ENCODE results near the gene RPL9. TPM values are rescaled to one million over a fixed set of nuclear protein-coding genes. Genes with fewer than 3 reads are reported as not detected.
A peak's percentile ranks its signal among the peaks of the same experiment; 100 is the strongest.

RPL9 gene
- total and polyA plus RNA-seq, 8 donors = 634 to 2,388 (median 1,207) TPM

DNA sequence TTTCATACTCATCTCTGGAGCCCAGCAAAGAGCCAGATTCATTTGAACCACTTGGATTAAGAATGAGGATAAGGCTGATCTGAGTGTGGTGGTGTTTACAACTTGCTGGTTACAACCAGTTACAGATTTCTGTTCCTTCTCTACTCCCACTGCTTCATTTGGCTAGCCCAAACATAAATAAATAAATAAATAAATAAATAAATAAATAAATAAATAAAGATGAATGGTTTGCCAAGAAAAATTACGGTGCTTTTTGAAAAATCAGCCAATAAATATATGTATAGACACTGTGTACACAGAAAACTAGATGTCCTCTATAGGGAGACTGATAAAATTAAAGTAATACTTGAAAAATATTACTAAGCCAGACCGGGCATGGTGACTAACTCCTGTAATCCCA is 17.1 kb downstream of the RPL9 start:
- no peak overlapping the region for H3K27ac ChIP-seq
- H3K4me1 ChIP-seq = no peaks in the 10 kb centered on the region
- H3K9me3 ChIP-seq = no peaks in the 10 kb centered on the region
- DNase-seq = no peak
- intact Hi-C loops (cut with DNase I) = no loop called here
- no peak for TF ChIP-seq CTCF (IDR thresholded peaks at IDR 0.05)
- H3K27me3 ChIP-seq = no peaks in the 10 kb centered on the region
- ATAC-seq = no peak
- no peak overlapping the region for H3K4me3 ChIP-seq
- no peaks in the 10 kb centered on the region for H3K36me3 ChIP-seq

- no peaks in the 10 kb centered on the region for H3K36me3 ChIP-seq
- peaks cover 0 to 4% of the 10 kb centered on the region in 2 donors for H3K27me3 ChIP-seq
- H3K27ac ChIP-seq = no peak overlapping the region
- intact Hi-C loops (cut with DNase I) = no loop called here
- no peak for TF ChIP-seq CTCF (IDR thresholded peaks at IDR 0.05)
- H3K4me1 ChIP-seq = no peaks in the 10 kb centered on the region
- DNase-seq (no peak), ATAC-seq (peak; percentile 46)
- H3K4me3 ChIP-seq = no peak overlapping the region
- H3K9me3 ChIP-seq = no peaks in the 10 kb centered on the region
Observed at GRCh38 chr4:39435659-39436563, 22.8 kb downstream of the RPL9 start.

DNA sequence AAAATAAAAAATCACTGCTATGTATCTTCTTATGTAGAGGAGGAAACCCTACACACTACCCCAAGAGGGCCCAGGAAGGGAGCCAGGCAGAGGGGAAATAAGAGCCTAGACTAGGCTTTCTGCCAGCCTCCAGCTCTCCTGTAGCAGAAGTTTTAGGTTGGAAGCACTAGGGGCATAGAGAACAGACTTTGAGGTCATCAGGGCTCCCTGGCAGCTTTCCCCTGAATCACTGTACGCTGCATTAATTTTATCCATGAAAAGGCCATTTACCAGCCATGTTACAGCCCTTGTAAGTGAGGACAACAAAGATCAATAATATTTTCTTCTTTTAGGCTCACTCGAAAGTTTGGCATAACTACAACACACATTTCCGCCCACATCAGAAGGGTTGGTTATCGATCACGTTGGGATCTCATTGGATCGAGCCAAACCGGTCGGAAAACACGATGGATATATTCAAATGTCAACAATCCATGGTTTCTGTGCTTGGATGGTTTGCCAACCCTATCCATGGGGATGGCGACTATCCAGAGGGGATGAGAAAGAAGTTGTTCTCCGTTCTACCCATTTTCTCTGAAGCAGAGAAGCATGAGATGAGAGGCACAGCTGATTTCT is 24.7 kb downstream of the RPL9 start:
- TF ChIP-seq CTCF (IDR thresholded peaks at IDR 0.05) = no peak
- no peaks in the 10 kb centered on the region for H3K36me3 ChIP-seq
- intact Hi-C loops (cut with DNase I) = no loop called here
- no peak for ATAC-seq
- no peak for DNase-seq
- no peaks in the 10 kb centered on the region for H3K4me1 ChIP-seq
- H3K4me3 ChIP-seq = no peak overlapping the region
- H3K27ac ChIP-seq = no peak overlapping the region
- no peaks in the 10 kb centered on the region for H3K9me3 ChIP-seq
- peaks cover 0 to 4% of the 10 kb centered on the region in 2 donors for H3K27me3 ChIP-seq

GRCh38 chr4:39429476-39430334 is 29.0 kb downstream of the RPL9 start:
- DNase-seq = no peak
- Histone ChIP-seq H3K27me3 (no peaks in the 10 kb centered on the region), H3K4me1 (no peaks in the 10 kb centered on the region), H3K27ac (no peak overlapping the region), H3K36me3 (no peaks in the 10 kb centered on the region), H3K4me3 (no peak overlapping the region), H3K9me3 (no peaks in the 10 kb centered on the region)
- intact Hi-C loops (cut with DNase I) = no loop called here
- no peak for ATAC-seq
- no peak for TF ChIP-seq CTCF (IDR thresholded peaks at IDR 0.05)

Data from left lung (tissue), 10 donors.